HL-60/S4 treated with phorbol 12-myristate 13-acetate at 8.2 ng/mL for 4 days and 3 days (cell line): ENCODE measurements around the gene ZNF467.

Source experiments
- in situ Hi-C: fragments of 300-500 bp; cut with MboI; formaldehyde crosslinking; loops from 2 replicates; pipeline ENCODE4 v1.15.0; 2022; ENCODE audit warnings: low sequenced_read_pairs

Gene ZNF467

DNA sequence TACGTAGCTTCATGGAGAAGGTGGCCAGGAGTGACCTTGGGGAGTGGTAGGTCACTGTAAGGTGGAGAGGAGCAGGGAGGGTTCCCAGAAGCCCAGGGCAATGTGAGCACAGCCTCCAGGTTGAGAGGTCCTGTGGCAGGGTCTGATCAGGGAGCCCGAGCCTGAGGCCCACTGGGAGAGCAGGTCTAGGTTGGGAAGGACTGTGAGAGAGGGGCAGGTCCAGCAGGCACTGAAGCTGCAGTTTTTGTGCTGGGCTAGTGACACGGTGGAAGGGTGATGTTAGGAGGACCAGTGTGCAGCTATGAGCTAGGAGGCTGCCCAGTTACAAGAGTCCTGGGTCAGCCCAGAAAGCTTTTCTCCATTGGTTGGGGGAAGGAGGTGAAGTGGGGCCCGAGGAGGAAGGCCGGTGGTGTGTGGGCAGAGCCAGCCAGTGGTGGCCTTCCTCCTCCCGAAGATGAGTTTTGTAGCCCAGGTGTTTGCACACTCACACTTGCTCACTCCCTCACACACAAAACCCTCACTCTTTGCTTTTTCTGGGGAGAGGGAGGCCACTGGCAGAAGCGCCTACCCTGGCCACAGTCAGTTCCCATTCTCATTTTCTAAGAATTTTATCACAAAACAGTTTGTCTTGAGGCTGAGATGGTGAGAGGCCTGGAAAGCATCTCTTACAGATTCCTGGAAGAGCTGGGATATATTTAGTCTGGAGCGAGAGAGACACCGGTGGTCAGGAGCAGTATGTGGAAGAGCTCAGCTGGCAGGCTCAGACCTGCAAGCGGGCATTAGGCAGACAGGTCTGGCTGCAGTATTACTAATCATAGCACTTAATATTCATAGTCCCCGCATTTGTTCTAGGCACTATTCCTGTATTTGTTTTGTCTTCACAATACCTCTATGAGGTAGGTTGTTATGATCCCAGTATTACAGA, 57.1 kb downstream of the ZNF467 start:
- in situ Hi-C loops: no loop called here

DNA sequence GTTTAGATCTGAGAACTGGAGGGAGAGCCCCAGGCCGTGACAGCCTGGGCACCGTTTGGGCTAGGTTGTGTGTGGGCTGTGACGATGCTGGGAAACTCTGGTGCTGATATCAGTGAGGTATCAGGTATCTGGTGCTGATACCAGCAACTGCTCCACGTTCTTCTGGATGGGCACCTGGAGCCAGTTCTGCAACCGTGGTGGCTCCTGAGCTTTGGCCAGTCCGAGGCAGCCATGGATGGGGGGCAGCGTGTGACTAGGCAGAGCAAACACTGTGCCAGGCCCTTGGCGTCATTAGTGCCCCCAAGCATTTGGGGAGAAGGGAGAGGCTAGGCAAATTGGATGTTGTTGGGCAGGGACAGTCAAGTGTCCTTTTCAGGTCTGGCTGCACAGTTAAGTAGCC, 57.9 kb downstream of the ZNF467 start:
- in situ Hi-C loops: no loop called here

- in situ Hi-C loops: no loop called here
Observed at GRCh38 chr7:149714910-149715471, 58.4 kb downstream of the ZNF467 start.
